GM04504 (cell line): Measurements from ENCODE around the gene TRAPPC8.
"Not testable (repeated sequence)": the region's sequence is repeated elsewhere in the genome, so short reads cannot be mapped to it uniquely, and the experiment has no call there.

Experiments
- DNase-seq: peaks from one replicate; pipeline ENCODE4 v3.0.0-alpha.2; 2012; ENCODE audit warnings: low read depth

TRAPPC8 gene

DNA sequence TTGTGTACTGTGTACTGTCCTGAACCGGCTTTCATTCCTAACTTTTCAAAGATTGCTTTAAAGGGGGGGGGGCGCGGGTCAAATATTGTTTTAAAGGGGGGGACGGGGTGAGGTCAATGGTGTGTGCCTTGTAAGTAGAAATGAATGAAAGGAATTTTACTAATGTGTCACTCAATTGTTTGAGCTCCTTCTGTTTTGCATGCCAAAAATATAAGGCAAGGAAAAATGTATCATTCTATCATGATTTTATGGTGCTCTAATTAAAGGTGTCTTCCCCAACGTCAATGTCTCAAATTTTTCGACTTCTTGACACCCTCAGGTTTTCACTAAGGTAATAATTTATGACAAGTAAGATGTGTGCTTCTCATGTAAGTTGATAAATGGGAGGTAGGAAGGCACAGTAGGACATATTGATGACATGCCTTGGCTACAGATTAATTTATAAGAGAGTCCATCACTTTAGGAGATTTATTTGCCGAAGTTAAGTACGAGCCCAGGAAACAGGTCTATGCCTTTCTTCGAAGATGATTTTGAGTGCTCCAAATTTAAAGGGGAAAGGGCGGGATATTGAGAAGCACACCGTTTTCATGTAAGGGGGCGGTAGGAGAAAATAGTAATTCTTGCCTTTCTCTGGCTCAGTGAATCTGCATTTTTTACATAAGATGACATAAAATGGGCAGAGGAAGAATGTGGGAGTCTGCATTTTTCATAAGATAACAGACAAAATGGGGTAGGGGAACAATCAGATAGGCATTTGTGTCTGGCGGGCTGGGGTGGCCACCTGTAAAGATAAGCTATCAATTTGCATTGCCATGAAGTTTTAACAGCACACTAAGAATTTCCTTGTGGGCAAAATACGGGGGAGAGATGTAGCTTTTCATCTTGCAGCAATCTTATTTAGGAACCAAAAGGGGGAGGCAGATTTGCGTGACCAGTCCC lies 1.2 kb upstream of the TRAPPC8 start:
- no peak for DNase-seq

DNA sequence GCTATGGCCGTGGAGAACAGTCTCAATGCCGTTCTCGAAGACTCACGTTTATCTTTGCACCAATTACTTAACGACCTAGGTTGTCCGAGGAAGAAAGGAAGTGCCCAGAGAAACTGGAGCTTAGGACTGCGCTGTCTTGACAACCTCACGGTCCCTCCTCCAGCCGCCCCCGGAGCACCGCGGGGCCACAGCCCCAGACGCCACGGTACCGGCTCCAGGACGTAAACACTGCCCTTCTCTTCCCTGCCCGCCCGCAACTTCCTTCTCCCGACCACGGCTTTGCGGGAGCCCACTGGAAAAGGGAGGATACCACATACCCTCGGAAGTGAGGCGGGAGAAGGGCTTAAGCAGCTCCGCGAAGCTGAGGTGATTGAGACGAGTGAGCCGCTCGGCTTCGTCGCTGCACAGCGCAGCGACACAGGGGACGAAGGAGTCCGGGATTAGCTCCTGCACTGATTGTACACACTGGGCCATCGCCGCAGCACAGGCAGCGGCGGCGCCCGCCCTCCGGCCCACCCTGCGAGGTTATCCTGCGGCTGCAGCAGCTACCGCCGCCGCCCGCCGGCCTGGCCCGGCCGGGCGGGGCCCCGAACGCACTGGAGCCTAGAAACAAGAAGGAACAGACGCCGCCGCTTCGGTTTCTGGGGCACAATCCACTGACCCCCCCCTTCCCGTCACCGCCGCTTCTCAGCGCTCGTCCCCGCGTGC lies 483 bp downstream of the TRAPPC8 start:
- peak; percentile 19 for DNase-seq

DNA sequence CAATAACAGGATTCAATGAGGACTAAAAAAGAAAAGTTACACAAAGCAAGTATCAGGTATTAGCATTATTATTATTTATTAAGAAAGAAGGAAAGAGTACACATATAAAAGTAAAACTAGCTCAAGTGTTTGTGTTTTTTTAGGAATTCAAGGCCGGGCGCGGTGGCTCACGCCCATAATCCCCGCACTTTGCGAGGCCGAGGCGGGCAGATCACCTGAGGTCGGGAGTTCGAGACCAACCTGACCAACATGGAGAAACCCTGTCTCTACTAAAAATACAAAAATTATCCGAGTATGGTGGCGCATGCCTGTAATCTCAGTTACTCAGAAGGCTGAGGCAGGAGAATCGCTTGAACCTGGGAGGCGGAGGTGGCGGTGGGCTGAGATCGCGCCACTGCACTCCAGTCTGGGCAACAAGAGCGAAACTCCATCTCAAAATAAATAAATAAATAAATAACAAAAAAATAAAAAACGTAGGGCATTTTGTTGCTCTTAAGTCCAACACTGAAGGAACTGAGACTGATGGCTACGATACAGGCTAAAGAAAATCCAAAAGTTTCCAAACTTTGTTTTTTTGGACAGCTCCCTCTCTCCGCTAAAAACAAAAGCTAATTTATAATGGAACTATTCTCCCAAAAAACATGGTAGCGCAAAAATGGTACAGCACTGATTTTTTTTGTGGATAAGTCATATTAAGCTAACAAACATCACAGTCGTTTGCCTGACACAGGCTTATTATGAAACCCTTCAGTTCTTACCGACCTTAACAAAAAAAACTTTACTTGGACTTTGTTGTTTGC lies 1.7 kb downstream of the TRAPPC8 start:
- DNase-seq: no peak

DNA sequence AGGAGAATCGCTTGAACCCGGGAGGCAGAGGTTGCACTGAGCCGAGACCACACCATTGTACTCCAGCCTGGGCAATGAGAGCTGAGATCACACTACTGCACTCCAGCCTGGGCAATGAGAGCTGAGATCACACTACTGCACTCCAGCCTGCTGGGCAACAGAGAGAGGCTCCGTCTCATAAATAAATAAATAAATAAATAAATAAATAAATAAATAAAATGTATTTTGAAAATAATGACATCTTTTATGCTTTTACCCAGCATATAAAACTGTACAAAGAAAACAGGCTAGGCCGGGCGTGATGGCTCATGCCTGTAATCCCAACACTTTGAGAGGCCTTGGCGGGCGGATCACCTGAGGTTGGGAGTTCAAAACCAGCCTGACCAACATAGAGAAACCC lies 8.2 kb downstream of the TRAPPC8 start:
- not testable (repeated sequence) for DNase-seq

DNA sequence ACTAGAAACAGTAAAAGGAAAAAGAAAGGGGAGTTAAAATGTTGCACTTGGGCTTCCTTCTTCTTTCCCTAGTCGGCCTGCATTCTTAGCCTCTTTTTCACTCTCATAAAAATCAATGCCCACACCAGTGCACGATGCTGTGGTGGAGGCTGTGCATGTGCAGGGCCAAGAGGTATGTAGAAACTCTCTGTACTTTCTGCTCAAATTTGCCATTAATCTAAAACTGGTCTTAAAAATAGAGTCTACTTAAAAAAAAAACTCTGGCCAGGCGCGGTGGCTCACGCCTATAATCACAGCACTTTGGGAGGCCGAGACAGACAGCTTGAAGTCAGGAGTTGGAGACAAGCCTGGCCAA lies 11.1 kb downstream of the TRAPPC8 start:
- no peak for DNase-seq

DNA sequence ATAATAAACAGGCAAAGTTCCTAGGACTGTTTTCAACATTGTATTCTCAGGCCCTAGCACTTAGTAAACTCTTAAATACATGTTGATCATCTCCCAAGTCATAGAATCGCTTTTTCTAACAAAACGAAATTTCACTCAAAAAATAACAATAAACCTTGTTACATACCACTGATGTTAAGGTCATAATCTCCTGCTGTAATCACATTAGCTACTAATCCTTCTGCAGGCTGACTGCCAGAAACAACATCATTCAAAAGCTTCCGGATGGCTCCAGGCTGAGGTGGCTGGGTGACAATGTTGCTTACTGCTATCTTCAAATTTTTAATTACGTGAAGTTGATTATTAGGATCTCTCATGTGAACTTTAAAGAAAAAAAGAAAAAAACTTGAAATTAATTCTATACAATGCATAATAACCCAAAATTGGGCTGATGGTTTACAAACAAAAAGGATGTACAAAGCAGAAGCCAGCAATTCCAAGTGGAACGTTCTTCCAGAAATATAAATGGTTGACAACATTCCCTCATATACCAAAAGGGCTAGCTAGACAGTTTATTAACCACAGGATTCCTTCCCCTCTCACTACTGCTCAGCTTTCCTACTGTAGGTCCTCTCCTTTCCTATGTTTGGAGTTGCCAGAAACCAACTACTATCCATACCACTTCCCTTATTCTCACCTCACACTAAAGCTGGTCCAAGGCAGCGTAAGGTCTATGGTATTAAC lies 11.6 kb downstream of the TRAPPC8 start:
- no peak for DNase-seq

DNA sequence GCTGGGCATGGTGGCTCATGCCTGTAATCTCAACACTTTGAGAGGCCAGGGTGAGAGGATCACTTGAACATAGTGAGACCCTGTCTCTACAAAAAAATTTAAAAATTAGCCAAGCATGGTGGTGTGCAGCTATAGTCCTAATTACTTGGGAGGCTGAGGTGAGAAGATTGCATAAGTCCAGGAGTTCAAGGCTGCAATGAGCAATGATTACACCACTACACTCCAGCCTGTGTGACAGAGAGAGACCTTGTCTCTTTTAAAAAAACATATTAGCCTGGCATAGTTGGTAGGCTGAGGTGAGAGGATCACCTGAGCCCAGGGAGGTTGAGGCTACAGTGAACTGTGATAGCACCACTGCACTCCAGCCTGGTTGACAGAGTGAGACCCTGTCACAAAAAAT lies 13.7 kb downstream of the TRAPPC8 start:
- no peak for DNase-seq

DNA sequence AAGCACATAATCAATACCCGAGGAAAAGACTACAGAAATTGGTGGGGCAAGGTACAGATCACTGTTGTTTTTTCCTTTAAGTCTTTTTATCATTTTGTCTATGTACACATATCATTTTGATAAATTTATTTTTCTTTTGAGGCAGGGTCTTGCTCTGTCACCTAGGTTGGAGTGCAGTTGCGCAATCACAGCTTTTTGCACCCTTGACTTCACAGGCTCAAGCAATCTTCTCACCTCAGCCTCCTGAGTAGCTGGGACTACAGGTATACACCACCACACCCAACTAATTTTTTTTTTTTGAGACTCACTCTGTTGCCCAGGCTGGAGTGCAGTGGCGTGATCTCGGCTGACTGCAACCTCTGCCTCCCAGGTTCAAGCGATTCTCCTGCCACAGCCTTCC lies 15.9 kb downstream of the TRAPPC8 start:
- DNase-seq: not testable (repeated sequence)

DNA sequence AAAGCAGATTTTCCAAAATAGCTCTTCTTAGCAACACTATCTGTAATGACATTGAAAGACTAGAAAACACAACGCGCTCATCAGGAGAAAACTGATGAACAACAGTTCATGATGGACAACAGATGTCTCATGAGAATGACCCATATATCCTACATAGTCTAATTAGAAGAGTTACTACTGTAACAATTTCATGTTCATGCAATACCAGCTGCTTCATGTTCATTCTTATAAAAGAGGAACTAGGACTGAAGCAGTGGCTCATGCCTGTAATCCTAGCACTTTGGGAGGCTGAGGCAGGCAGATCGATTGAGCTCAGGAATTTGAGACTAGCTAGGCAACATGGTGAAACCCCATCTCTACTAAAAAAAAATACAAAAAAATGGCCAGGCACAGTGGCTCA lies 22.7 kb downstream of the TRAPPC8 start:
- DNase-seq: no peak

DNA sequence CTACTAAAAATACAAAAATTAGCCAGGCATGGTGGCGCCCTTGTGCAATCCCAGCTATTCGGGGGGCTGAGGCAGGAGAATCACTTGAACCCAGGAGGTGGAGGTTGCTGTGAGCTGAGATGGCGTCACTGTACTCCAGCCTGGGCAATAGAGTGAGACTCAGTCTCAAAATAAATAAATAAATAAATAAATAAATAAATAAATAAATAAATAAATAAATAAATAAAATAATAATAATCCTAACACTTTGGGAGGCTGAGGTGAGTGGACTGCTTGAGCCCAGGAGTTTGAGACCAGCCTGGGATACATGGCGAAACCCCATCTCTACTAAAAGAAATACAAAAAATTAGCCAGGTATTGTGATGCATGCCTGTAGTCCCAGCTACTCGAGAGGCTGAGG lies 23.6 kb downstream of the TRAPPC8 start:
- DNase-seq: not testable (repeated sequence)

DNA sequence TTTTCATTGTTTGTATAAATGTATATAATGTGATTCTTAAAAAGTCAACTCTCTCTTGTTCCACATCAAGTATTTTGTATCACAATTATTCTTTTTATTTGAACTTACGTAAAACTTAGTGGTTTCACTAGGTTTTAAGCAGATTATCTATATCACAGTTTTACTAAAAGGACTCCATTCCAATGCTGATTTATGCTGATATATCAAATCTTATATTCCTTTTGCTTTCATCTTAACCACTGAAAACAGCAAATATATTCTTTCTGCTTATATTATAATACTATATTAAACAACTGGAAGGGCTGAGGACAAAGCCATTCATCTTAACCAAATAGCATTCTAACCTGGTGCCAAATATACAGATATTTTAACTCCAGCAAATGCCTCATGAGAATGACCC lies 24.2 kb downstream of the TRAPPC8 start:
- DNase-seq: no peak

DNA sequence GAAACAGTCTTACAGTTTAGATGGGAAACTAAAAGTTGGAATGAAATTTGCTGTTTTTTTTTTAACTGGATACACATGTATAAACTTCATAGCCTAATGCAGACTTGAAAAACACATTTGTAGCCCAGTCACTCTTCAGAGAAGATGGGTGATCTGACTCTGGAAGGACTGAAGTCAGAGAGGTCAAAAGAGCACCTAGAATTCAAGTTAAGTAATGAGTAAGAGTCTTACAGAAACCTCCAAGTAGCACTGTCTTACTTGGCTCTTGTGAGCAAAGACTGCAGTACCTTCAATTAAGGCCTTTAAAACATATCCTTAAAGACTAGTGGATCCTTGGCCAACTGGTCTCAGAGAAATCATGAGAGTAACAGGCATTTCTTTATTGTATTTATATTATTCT lies 41.9 kb downstream of the TRAPPC8 start:
- no peak for DNase-seq

DNA sequence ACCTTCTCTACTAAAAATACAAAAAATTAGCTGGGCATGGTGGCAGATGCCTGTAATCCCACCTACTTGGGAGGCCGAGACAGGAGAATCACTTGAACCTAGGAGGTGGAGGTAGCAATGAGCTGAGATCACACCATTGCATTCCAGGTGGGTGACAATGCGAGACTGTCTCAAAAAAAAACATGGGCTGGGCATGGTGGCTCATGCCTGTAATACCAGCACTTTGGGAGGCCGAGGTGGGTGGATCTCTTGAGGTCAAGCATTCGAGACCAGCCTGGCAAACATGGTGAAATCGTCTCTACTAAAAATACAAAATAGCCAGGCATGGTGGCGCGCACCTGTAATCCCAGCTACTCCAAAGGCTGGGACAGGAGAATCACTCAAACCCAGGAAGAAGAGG lies 43.2 kb downstream of the TRAPPC8 start:
- DNase-seq: not testable (repeated sequence)

DNA sequence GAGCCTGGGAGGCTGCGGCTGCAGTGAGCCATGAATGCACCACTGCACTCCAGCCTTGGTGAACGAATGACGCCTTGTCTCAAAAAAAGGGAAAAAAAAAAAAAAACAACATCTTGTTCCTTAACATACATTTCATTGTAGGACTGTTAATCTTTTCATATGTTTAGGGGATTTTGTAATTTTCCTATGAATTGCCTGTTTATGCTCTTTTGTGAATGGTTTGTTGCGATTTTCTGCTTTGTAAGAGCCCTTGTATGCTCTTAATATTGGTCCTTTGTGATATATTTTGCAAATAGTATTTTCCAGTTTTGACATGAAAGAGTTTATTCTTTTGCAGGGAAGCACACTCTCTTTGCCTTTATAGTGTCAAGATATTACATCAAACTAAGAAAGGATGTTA lies 50.0 kb downstream of the TRAPPC8 start:
- no peak for DNase-seq

DNA sequence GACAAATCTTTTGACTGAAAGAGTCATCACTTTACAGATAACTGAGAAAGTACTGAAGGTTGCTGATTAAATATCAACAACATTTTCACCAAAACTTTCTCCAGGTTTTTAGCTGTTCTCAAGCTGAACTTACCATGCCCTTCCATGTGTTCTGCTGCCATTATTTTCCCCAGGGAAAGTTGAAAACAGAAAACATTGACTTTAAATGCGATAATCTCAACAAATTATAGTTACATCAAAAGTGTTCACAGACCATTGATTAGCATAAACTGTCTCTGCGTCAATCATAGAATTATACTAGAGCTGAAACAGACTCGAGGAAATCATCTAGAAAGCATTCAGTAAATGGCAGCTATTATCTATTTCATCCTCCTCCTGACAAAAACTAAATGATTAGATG lies 51.4 kb downstream of the TRAPPC8 start:
- no peak for DNase-seq

DNA sequence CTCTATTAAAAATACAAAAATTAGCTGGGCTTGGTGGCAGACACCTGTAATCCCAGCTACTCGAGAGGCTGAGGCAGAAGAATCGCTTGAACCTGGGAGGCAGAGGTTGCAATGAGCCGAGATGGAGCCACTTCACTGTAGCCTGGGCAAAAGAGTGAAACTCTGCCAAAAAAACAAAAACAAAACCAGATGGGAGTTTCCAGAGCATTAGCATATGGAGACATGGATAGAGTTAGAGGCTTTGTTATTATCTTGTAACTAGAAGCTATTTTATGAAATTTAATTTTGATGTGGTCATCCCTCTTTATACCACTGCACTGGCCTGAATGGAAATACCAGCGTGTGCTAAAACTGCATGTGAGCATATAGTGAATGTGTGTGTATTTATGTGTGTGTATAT lies 58.9 kb downstream of the TRAPPC8 start:
- DNase-seq: no peak

DNA sequence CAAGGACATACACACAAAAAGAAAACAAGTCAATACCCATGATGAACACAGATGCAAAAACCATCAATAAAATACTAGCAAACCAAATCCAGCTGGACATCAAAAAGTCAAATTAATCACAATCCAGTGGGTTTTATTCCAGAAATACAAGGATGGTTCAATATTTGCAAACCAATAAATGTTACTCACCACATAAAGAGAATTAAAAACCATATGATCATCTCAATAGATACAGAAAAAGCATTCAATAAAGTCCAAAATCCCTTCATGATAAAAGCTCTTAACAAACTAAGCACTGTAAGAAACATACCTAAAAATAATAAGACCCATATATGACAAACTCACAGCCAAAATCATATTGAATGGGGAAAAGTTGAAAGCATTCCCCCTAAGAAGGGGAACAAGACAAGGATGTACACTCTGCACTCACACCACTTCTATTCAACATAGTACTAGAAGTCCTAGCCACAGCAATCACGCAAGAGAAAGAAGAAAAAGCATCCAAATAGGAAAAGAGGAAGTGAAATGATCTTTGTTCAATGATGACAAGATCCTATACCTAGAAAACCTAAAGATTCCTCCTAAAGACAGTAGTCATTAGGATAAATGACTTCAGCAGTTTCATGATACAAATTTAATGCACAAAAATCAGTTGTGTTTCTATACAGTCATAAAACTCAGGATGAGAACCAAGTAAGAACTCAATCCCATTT lies 62.6 kb downstream of the TRAPPC8 start:
- DNase-seq: no peak

DNA sequence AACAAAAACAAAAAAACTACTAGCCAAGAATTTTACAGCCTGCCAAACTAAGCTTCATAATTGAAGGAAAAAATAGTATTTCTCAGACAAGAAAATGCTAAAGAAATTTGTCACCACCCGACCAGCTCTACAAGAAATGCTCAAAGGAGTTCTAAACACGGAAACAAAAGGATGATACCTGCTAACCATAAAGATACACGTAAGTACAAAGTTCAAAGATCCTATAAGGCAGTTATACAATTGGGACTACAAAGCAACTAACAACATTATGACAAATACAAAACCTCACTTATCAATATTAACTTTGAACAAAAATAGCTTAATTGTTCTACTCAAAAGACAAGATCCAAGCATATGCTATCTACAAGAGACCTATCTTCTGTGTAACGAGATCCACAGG lies 64.6 kb downstream of the TRAPPC8 start:
- no peak for DNase-seq

DNA sequence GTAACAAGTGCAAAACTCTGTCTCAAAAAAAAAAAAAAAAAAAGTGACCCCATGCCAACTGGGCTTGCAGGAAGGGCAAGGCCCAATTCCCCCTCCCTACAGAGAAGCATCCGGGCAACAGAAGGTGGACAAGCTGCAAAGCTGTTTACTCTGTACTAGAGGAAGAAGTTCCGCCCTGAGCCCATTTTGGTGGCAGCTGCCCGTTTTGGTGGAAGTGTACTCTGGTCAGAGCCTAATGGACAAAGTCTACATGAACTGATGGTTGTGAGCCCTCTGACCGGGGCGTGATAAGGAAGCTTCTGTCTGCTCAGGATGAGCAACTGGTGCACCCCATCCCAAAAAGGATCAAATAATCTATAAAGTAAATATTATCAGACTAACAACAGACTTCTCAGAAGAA lies 65.0 kb downstream of the TRAPPC8 start:
- DNase-seq: no peak

DNA sequence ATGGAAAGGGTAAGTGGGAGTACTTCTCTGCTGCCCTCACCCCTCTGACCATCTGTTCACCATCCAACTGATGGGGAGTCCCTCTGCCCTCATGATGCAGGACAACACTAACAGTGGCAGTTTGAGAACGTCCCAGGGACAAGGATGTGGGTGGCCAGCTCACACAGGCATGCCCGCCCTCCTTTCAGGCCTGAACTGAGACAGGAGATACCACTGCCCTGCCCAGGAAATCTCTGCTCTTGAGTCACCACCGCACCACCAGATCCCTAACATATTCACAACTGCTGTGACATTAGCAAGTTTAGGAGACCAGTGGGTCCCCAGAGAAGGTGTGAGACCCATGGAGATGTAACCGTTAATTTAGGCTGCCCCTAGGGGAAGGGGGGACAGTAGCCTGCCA lies 66.2 kb downstream of the TRAPPC8 start:
- no peak for DNase-seq

DNA sequence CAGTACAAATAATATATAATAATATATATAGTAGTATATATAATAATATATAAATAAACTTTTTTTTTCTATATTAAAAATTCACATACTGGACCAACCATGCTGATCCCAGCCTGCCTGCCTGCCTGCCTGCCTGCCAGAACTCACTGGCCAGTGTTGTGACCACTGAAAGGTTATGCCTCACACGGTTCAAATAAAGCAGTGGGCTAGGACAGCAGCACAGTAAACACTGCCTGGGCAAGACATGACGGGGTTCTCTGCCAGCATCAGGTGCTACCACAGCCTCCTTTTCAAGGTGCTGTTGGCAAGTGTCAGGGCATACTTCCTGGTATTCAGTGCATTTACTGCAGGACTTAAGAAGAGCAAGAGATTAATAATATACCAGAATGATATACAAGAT lies 67.6 kb downstream of the TRAPPC8 start:
- DNase-seq: no peak
